HG02610 (cell line): ENCODE data around the gene HDAC9.

Experiments used
- ATAC-seq: cut with Tn5 transposase; IDR thresholded peaks from one replicate; pipeline ENCODE4 v1.9.1; 2021; ENCODE audit warnings: mild to moderate bottlenecking, moderate library complexity; ENCODE audit not compliant: unreplicated experiment

Gene HDAC9

GRCh38 chr7:18495412-18496340 is at the start of gene HDAC9:
Gene HDAC9 (plus strand): TSS chr7:18495749. CDS start chr7:18496303, 554 bp downstream.
- peak; percentile 91 for ATAC-seq

DNA sequence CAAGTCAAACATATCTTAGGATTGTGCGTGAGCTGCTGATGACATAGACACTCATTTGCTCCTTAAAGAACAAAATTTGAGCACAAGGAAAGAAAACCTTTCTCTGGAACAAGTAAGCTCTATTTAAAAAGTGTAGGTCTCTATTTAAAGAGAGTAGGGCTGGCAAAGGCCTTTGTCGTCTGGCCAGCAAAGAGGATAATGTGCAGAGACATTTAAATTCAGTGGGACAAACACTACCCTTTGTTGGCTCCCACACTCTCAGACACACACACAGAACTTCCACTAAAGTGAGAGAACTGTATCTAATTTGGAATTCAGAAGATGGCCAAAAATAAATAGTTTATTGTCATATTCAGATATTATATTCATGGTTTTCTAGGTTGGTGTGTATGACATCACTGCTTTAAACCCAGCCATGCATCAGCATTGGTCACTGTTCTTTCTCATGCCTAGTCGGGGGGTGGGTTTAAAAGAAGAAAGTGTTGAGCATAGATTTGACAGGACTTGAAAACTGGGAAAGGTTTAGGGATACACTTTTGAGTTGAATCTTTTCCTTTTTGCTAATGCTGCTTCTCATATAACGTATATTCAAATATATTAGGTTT is 49.5 kb upstream of the HDAC9 start:
- no peak for ATAC-seq

DNA sequence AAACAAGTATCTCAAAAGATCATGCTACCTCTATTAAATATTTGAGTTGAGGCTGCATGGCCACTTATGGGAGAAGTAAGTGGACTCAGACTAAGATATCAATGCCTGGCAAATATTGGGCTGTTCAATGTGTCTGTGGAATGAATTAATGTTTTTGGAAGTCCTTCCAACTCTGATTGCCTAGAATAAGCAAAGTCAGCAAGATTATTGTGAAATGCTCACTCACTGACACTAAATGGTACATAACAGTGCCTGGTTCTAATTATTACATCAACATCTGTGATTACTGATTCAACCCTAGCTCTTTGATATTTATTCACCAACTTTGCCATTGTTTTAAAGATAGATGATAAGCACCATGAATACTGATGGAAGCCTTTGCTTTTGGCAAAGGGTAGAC is 45.5 kb upstream of the HDAC9 start:
- ATAC-seq, result no peak

DNA sequence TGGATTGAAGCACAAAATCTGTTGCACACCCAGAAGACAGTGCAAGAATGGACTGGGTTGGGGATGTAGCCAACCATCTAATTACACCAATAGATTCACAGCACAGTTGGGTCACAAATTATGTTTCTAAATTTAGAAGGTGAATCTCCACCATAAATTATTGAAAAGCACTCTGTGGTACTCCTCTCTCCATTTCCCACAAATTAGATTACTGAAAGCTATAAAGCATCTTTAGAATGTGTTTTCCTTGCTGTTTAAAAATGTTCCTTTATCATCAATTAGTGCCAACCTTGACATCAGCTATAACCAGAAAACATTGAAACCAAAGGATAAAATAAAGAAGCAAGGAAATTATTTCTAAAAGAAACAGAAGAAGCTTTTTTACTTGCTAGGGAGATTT is 39.9 kb upstream of the HDAC9 start:
- no peak for ATAC-seq

- no peak for ATAC-seq
Observed at GRCh38 chr7:18457832-18458231, 37.7 kb upstream of the HDAC9 start.

DNA sequence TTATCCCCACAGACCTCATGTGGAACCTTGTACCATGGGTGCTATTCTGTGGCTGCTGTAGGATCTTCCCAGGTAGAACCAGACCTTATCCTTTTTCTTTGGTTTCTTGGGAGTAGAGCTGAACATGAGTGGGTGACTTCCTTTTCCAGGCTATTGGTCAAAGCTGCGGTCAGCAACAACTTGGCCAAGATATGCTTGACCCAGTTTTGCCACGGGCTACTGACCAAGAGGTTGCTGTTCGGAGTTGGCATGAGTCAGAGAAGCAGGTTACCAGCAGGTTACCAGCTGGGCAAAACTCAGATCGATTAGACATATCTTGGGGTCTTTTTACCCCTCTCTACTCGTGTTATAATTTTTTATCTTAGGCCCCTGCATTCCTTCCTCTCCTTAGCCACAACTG is 36.7 kb upstream of the HDAC9 start:
- no peak for ATAC-seq

DNA sequence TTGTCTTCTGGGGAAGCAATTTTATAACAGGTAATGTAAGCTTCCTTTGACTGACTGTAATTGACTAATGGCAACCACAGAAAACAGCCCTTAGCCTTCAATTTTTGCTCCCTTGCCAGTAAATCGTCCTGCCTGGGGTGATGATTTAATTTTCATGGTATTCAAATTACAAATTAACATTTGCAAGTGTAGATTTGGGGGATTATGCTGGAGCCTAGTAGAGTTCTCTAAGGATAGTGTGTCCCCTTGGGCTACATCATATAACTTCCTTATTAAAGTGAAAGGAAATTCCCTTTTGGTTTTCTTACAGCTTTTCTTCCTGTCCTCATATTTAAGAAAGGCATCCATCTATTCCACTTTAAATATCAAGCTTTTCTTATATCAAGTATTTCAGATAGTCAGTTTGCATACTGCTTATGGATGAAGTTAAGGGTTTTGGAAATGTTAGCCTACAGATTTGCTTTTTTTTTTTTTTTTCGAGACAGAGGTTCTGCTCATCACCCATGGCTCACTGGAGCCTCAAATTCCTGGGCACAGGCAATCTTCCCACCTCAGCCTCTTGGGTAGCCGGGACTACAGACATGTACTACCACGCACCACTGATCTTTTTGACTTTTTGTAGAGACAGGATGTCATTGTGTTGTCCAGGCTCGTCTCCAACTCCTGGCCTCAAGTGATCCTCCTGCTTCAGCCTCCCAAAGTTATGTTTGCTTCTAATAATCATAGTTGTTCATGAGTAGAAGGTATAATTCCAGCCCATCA is 35.9 kb upstream of the HDAC9 start:
- ATAC-seq, result no peak

- peak; percentile 78 for ATAC-seq
Observed at GRCh38 chr7:18461785-18462467, 33.6 kb upstream of the HDAC9 start.

DNA sequence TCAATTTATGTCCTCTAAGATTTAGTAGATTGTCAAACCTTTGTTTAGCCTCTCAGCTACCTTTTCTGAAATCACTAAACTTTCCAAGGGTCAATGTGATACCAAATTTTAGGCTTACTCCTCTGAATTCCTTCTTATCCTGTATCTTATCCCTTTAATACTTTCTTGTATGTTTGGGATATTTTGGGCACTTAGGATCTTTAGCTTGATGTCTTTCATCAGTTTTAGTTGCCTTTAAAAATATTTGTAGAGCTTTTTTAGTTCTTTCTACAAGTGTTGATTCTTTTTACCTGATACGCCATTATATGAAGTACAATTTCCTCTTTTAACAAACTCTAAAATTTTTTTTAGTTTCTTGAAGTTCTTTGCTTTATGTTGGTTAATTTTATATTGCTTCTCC is 30.7 kb upstream of the HDAC9 start:
- ATAC-seq, result no peak

DNA sequence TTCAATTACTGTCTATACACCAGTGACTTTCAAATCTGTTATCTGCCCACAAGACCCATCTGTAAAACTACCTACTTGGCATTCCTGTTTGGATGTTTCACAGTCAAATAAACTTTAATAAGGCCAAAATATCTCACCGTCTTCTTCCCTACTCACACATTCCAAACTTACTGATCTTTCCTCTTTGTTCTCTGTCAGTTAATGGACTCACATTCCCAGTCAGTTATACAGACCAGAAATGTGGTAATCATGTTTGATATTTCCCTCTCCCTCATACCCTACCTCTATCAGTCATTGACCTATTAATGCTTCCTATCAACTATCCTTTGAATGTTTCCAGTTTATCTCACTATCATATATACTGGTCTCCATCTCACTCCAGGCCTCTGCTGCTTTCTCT is 28.5 kb upstream of the HDAC9 start:
- no peak for ATAC-seq

DNA sequence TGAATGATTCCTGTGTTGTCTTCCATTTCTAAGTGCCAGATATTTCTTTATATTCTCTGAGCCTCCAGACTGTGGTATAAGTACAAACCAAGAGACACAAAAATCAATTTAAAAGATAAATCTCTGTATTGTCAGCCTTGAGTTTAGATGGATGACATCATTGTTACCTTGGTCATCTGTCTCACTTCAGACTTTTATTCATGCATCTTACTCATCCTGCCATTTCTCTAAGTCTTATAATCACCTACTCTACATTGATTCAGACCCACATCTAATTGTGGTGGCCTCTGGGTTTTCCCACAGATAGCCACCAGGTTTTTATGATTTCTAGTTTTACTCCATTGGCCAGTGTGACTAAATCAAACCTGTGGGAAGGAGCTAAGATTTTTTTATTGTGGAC is 26.8 kb upstream of the HDAC9 start:
- peak; percentile 58 for ATAC-seq

GRCh38 chr7:18469316-18469715 is 26.2 kb upstream of the HDAC9 start:
- peak; percentile 50 for ATAC-seq

GRCh38 chr7:18471476-18472160 is 23.9 kb upstream of the HDAC9 start:
- ATAC-seq, result no peak

- no peak for ATAC-seq
Observed at GRCh38 chr7:18472161-18472483, 23.4 kb upstream of the HDAC9 start.

DNA sequence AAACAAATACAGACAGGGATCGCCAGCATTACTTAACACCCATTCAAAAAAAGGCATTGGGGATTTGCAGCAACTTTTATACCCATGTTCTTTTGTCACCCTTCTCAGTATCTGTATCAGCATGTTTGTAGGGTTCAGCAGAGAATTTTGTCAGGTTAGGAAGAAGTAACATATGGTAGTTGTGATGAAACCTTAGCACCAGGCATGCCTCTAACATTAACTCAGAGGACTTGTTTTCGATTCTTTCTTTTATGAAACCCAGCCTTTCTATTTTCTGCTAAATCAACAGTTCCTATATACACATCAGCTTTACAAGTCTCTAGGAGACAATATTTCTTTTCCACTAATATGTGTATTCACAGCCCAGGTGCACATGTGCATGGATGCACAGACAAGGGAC is 22.4 kb upstream of the HDAC9 start:
- no peak for ATAC-seq

GRCh38 chr7:18474944-18475343 is 20.6 kb upstream of the HDAC9 start:
- ATAC-seq, result no peak

- ATAC-seq, result no peak
Observed at GRCh38 chr7:18475488-18475887, 20.1 kb upstream of the HDAC9 start.

- ATAC-seq, result no peak
Observed at GRCh38 chr7:18481776-18482175, 13.8 kb upstream of the HDAC9 start.

DNA sequence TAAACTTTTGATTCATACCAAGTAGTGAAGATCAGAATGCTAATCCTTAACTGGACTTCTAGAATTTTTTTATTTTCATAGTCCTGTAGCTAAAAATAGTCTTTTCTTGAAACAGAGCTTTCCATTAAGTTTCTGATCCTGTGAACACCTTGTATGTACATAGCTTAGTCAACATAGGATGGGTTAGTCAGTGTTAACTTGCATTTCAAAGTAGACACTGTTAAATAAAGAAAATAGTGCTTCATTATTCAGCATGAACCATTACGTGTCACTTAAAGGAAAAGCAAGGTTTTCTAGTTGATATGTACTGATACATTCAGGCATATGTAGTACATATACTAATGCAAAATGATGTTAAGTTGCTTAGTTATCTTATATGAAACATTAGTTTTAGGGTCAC is 7.5 kb upstream of the HDAC9 start:
- ATAC-seq, result no peak

GRCh38 chr7:18489624-18490023 is 5.9 kb upstream of the HDAC9 start:
- no peak for ATAC-seq

GRCh38 chr7:18491871-18492270 is 3.7 kb upstream of the HDAC9 start:
- no peak for ATAC-seq
